ENCODE measurements around the gene GPR35.

DNA sequence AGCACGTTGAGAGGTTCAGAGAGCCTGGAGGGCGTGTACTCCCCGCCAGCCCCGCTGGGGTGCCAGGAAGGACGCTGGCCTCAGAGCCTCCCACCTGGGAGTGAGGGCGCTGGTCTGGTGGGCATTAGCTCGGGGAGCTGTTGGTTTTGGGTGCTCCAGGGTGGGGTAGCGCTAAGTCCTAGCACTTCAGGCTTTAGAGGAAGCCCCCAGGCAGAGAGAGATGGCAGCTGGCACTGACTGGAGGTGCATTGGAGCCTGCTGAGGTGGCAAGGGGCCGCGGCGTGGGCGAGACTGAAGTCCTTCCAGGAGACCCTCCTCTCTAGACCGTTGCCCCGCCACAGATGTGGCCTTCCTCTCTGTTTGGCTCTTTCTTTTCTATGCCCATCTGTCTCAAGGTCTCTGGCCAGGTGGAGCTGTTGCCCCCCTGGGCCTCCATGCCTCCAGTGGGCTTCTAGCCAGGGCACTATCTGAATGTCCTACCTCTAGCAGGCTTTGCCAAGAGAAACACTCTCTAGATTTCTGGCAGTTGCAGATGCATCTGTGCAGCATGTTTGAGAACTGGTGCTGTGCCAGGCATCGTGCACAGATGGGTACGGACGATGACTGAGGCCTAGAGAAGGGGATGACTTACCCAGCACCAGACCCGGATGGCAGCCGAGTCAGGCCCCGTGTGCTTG is 32.1 kb upstream of the GPR35 start:
- TF ChIP-seq, protein P1, sequence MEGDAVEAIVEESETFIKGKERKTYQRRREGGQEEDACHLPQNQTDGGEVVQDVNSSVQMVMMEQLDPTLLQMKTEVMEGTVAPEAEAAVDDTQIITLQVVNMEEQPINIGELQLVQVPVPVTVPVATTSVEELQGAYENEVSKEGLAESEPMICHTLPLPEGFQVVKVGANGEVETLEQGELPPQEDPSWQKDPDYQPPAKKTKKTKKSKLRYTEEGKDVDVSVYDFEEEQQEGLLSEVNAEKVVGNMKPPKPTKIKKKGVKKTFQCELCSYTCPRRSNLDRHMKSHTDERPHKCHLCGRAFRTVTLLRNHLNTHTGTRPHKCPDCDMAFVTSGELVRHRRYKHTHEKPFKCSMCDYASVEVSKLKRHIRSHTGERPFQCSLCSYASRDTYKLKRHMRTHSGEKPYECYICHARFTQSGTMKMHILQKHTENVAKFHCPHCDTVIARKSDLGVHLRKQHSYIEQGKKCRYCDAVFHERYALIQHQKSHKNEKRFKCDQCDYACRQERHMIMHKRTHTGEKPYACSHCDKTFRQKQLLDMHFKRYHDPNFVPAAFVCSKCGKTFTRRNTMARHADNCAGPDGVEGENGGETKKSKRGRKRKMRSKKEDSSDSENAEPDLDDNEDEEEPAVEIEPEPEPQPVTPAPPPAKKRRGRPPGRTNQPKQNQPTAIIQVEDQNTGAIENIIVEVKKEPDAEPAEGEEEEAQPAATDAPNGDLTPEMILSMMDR (IDR thresholded peaks at IDR 0.05; ENCODE audit: low read depth, low read length): no peak
- no peak for TF ChIP-seq EZH2phosphoT487 (IDR thresholded peaks at IDR 0.05; ENCODE audit: low read depth)

Measured in OCI-LY3 (cell line).